A549 (cell line): ENCODE data around the gene DQX1. TPM values are rescaled to one million over a fixed set of nuclear protein-coding genes. Genes with fewer than 3 reads are reported as not detected.

Experiments
- ATAC-seq, 2 experiments: fragments of 200-7000 bp in 1 of 2; fragments of >200 bp in 1 of 2; cut with Nextera tagmentation in 1 of 2; cut with Tn5 transposase in 1 of 2; 3 replicates each; pipeline versions ENCODE4 v1.8.0 to v1.9.1; 2018 to 2020; ENCODE audit warnings: mild to moderate bottlenecking in 1 of 2, moderate library complexity in 1 of 2
- CTCF ChIA-PET: fragments of 300-600 bp; sonication (Branson Sonifier 250); formaldehyde crosslinking; extraction: SDS; loops from one replicate; lab custom pipeline; 2021; ENCODE audit warnings: antibody characterized with exemption, inconsistent platforms; lab: Yijun Ruan, JAX
- POLR2A ChIA-PET: fragments of 350-600 bp; formaldehyde crosslinking; extraction: SDS; loops from one replicate; lab custom pipeline; 2021; ENCODE audit warnings: antibody characterized with exemption, inconsistent platforms; lab: Yijun Ruan, JAX
- DNase-seq, 2 experiments: peaks; one replicate each; pipeline versions ENCODE4 v3.0.0 to v3.0.0-alpha.2; 2011 to 2016; ENCODE audit warnings: low read depth in 1 of 2, low spot score in 1 of 2
- FAIRE-seq: peaks from 2 replicates; lab custom pipeline; 2011; peaks lifted over from hg19 to GRCh38; lab: Jason Lieb, UNC
- H3K27ac ChIP-seq, 2 experiments: fragments of >200 bp; sonication (Bioruptor Twin); formaldehyde crosslinking; 3 replicates each; pipeline ENCODE4 v1.5.1; 2016 to 2017
- H3K4me1 ChIP-seq: fragments of >200 bp; sonication (Bioruptor Twin); formaldehyde crosslinking; 3 replicates; pipeline ENCODE4 v1.6.1; 2016
- H3K4me2 ChIP-seq: fragments of >200 bp; sonication (Bioruptor Twin); formaldehyde crosslinking; 3 replicates; pipeline ENCODE4 v1.6.1; 2016
- H3K4me3 ChIP-seq: fragments of >200 bp; sonication (Bioruptor Twin); formaldehyde crosslinking; 3 replicates; pipeline ENCODE4 v1.5.1; 2016
- H3K9me3 ChIP-seq: fragments of >200 bp; sonication (Bioruptor Twin); formaldehyde crosslinking; 3 replicates; pipeline ENCODE4 v1.6.1; 2016
- BCL3 ChIP-seq: fragments of >200 bp; sonication (Bioruptor Twin); formaldehyde crosslinking; IDR thresholded peaks from 3 replicates; pipeline ENCODE4 v1.6.1; 2016
- CEBPB ChIP-seq, 2 experiments: fragments of >200 bp in 1 of 2; sonication (Bioruptor Twin) in 1 of 2; formaldehyde crosslinking in 1 of 2; IDR thresholded peaks; 2 replicates each; pipeline ENCODE4 v1.6.1; 2012 to 2016
- CHD4 ChIP-seq: fragments of 200-600 bp; sonication (generic); IDR thresholded peaks from 2 replicates; pipeline ENCODE4 v1.6.1; 2016; ENCODE audit warnings: antibody characterized with exemption, mild to moderate bottlenecking, borderline replicate concordance
- E2F6 ChIP-seq: IDR thresholded peaks from 2 replicates; pipeline ENCODE4 v1.6.1; 2012; ENCODE audit warnings: low read depth, borderline replicate concordance
- EHF ChIP-seq: fragments of 250-450 bp; sonication (Bioruptor Pico); IDR thresholded peaks from 2 replicates; pipeline ENCODE4 v1.5.0; 2020; ENCODE audit warnings: mild to moderate bottlenecking
- FOSB ChIP-seq: fragments of 250-450 bp; sonication (Bioruptor Pico); IDR thresholded peaks from 2 replicates; pipeline ENCODE4 v1.5.0; 2020; ENCODE audit warnings: mild to moderate bottlenecking, moderate library complexity
- FOSL2 ChIP-seq, 2 experiments: fragments of 450-650 bp in 1 of 2; fragments of >200 bp in 1 of 2; sonication (Bioruptor Twin) in 1 of 2; formaldehyde crosslinking; IDR thresholded peaks; 2 replicates each; pipeline versions ENCODE4 v1.5.0 to v1.6.1; 2016 to 2020; ENCODE audit warnings: mild to moderate bottlenecking in 1 of 2, moderate library complexity in 1 of 2
- FOXS1 ChIP-seq: fragments of 250-450 bp; sonication (Bioruptor Pico); IDR thresholded peaks from 2 replicates; pipeline ENCODE4 v1.5.0; 2020; ENCODE audit warnings: mild to moderate bottlenecking, moderate library complexity
- GATA3 ChIP-seq: IDR thresholded peaks from 2 replicates; pipeline ENCODE4 v1.6.1; 2012; ENCODE audit warnings: borderline replicate concordance
- HOXB5 ChIP-seq: fragments of 250-450 bp; sonication (Bioruptor Pico); IDR thresholded peaks from 2 replicates; pipeline ENCODE4 v1.5.0; 2020; ENCODE audit warnings: mild to moderate bottlenecking, moderate library complexity
- MAFK ChIP-seq: fragments of 450-650 bp; IDR thresholded peaks from 2 replicates; pipeline ENCODE4 v1.6.1; 2014; ENCODE audit not compliant: partially characterized antibody
- MAZ ChIP-seq: fragments of 150-350 bp; IDR thresholded peaks from 2 replicates; pipeline ENCODE4 v1.6.1; 2014; ENCODE audit warnings: antibody characterized with exemption, low read depth, low read length, borderline replicate concordance
- NFE2L2 ChIP-seq: fragments of 150-350 bp; conservative IDR thresholded peaks from 2 replicates; pipeline ENCODE4 v1.6.1; 2014; ENCODE audit warnings: low read length
- NR3C1 ChIP-seq: fragments of >200 bp; sonication (Bioruptor Twin); formaldehyde crosslinking; IDR thresholded peaks from 3 replicates; pipeline ENCODE4 v1.6.1; 2017
- RCOR1 ChIP-seq: fragments of 150-350 bp; IDR thresholded peaks from 2 replicates; pipeline ENCODE4 v1.6.1; 2014; ENCODE audit warnings: antibody characterized with exemption, low read length, low read depth
- TFCP2L1 ChIP-seq: fragments of 250-450 bp; sonication (Bioruptor Pico); IDR thresholded peaks from 2 replicates; pipeline ENCODE4 v1.5.0; 2021; ENCODE audit warnings: mild to moderate bottlenecking
- ZFP36 ChIP-seq: fragments of 450-650 bp; IDR thresholded peaks from 2 replicates; pipeline ENCODE4 v1.6.1; 2014; ENCODE audit warnings: borderline replicate concordance; ENCODE audit not compliant: partially characterized antibody
- WGBS: methylation state at CpG from one replicate; pipeline ENCODE4 v1.1.6; 2017; ENCODE audit errors: missing lambda C conversion rate; 5-methylcytosine and 5-hydroxymethylcytosine counted together
- polyA plus RNA-seq, 4 experiments: library from polyadenylated mRNA; depleted of rRNA in 3 of 4; stranded (reverse); fragments of >200 nt; fragmentation: RNase III in 1 of 4; extraction: RNeasy Plus Mini Kit Qiagen cat#74134 plus additional on column Dnase treatment in 1 of 4; gene quantifications; 2 replicates in 3 of 4; 3 replicates in 1 of 4; pipeline ENCODE4 v1.2.3, GENCODE V29; 2011 to 2017
- TF ChIP-seq, protein P1 (sequence below): fragments of >200 bp; sonication (Bioruptor Twin); formaldehyde crosslinking; IDR thresholded peaks from 2 replicates; pipeline ENCODE4 v1.6.1; 2016
- TF ChIP-seq, protein P2 (sequence below): IDR thresholded peaks from 2 replicates; pipeline ENCODE4 v1.6.1; 2012
- TF ChIP-seq, protein P3 (sequence below): fragments of 450-650 bp; IDR thresholded peaks from 2 replicates; pipeline ENCODE4 v1.6.1; 2014; ENCODE audit warnings: antibody characterized with exemption
- TF ChIP-seq, protein P4 (sequence below): fragments of 250-450 bp; sonication (Bioruptor Pico); IDR thresholded peaks from 2 replicates; pipeline ENCODE4 v1.5.0; 2021; ENCODE audit warnings: mild to moderate bottlenecking, moderate library complexity, borderline replicate concordance

Gene DQX1
- polyA plus RNA-seq, 2 of the 4 experiments (the other 2 are of a cell fraction) = 0.15 to 0.39 TPM

GRCh38 chr2:74505448-74506246 is 20.4 kb downstream of the DQX1 start:
- TF ChIP-seq ZFP36 = no peak
- no peak for TF ChIP-seq FOXS1 (CRISPR knock-in tag)
- POLR2A ChIA-PET = interaction anchor here (0.8 to 1.8 kb wide), 2 partner anchors 23 to 24 kb away, joined by 3 to 6 read pairs; partner anchors contain the start of genes AUP1, CCDC142, HTRA2 and TTC31
- ATAC-seq (no peak), DNase-seq (no peak), FAIRE-seq (no peak)
- Histone ChIP-seq H3K4me1 (peaks cover 33% of the 10 kb centered on the region), H3K9me3 (no peaks in the 10 kb centered on the region), H3K4me2 (peak overlapping the region; percentile 94), H3K4me3 (peak overlapping the region; percentile 78; the same call in 2 of the 3 replicates), H3K27ac (peak overlapping the region in 1 of 2 experiments; percentile 95; a peak in 3 of 6 replicates)
- CTCF ChIA-PET = interaction anchor here (0.7 to 15.5 kb wide), 11 partner anchors 9 to 87 kb away, joined by 3 to 184 read pairs (median 5); partner anchors contain the start of genes AUP1, CCDC142, HTRA2 and TTC31
- WGBS = 90% methylated on average over 14 of the region's 14 CpGs

DNA sequence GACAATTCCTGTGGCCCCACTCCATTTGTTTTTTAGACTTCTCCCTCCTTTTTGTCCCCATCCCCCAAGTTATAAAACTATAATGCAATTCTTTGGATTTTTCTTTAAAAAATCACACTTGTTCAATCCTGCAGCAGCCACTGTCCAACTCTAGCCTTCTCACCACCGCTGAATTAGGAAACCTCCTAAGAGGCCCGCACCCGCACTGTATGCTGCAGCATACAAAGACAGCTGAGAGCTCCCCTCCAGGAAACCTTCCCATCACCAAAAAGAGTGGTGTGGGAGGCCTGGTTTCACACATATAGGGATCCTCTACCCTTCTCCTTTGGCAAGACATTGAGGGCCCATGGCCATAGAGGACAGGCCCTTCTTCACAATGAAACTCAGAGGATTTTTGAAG is 21.4 kb downstream of the DQX1 start:
- peaks cover 33% of the 10 kb centered on the region for H3K4me1 ChIP-seq
- POLR2A ChIA-PET = interaction anchor here (0.7 to 0.9 kb wide), 3 partner anchors 11 to 46 kb away, joined by 3 to 6 read pairs (median 3); partner anchors contain the start of genes HTRA2 and WBP1
- H3K27ac ChIP-seq = 0 out of 6 replicates have a peak overlapping the region, but pooled peaks of 1 of the 2 experiments have one; percentile 96
- H3K4me2 ChIP-seq = no peak overlapping the region; the same call in 2 of the 3 replicates
- FAIRE-seq = no peak
- no peak for DNase-seq
- no peak for ATAC-seq
- H3K4me3 ChIP-seq = no peak overlapping the region
- CTCF ChIA-PET = interaction anchor here (0.7 to 15.5 kb wide), 8 partner anchors 15 to 84 kb away, joined by 3 to 184 read pairs (median 5); partner anchors contain the start of genes AUP1, C2orf81, CCDC142 and HTRA2
- no peaks in the 10 kb centered on the region for H3K9me3 ChIP-seq
- 88% methylated on average over 3 of the region's 3 CpGs for WGBS
- no peak for TF ChIP-seq EHF (CRISPR knock-in tag)
- no peak for TF ChIP-seq MAFK
- no peak for TF ChIP-seq MAZ
- TF ChIP-seq NR3C1 = no peak
- TF ChIP-seq FOSB (CRISPR knock-in tag) = no peak
- TF ChIP-seq, protein P1, sequence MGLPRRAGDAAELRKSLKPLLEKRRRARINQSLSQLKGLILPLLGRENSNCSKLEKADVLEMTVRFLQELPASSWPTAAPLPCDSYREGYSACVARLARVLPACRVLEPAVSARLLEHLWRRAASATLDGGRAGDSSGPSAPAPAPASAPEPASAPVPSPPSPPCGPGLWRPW = no peak
- TF ChIP-seq, protein P2, sequence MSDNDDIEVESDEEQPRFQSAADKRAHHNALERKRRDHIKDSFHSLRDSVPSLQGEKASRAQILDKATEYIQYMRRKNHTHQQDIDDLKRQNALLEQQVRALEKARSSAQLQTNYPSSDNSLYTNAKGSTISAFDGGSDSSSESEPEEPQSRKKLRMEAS = no peak
- no peak for TF ChIP-seq BCL3
- no peak for TF ChIP-seq CEBPB (IDR thresholded peaks at IDR 0.05)
- TF ChIP-seq CHD4 = no peak
- TF ChIP-seq, protein P3, sequence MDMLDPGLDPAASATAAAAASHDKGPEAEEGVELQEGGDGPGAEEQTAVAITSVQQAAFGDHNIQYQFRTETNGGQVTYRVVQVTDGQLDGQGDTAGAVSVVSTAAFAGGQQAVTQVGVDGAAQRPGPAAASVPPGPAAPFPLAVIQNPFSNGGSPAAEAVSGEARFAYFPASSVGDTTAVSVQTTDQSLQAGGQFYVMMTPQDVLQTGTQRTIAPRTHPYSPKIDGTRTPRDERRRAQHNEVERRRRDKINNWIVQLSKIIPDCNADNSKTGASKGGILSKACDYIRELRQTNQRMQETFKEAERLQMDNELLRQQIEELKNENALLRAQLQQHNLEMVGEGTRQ = no peak

- ATAC-seq = no peak
- Histone ChIP-seq H3K9me3 (no peaks in the 10 kb centered on the region), H3K4me1 (peaks cover 33% of the 10 kb centered on the region), H3K4me3 (peak overlapping the region; percentile 54), H3K4me2 (peak overlapping the region; percentile 72), H3K27ac (peak overlapping the region; percentile 83 to 96)
- no peak for DNase-seq
- FAIRE-seq = no peak
- CTCF ChIA-PET = interaction anchor here (1.0 to 15.5 kb wide), 8 partner anchors 16 to 112 kb away, joined by 3 to 184 read pairs (median 4); partner anchors contain the start of genes AUP1, C2orf81, CCDC142 and HTRA2
- POLR2A ChIA-PET = interaction anchor here (0.7 to 1.8 kb wide), 5 partner anchors 11 to 46 kb away, joined by 3 to 11 read pairs (median 5); partner anchors contain the start of genes CCDC142, HTRA2, TTC31 and WBP1
- WGBS = 91% methylated on average over 45 of the region's 45 CpGs
- TF ChIP-seq, protein P2 = no peak
- TF ChIP-seq GATA3 (no peak), NFE2L2 (no peak), RCOR1 (no peak), HOXB5 (CRISPR knock-in tag) (0 out of 2 replicates have a peak, but pooled peaks have one; percentile 0), E2F6 (no peak), TFCP2L1 (CRISPR knock-in tag) (no peak), MAFK (no peak), FOSL2 (IDR thresholded peaks at IDR 0.05) (no peak), FOSL2 (CRISPR knock-in tag; IDR thresholded peaks at IDR 0.05) (no peak)
- TF ChIP-seq, protein P3 = no peak
- TF ChIP-seq, protein P4, sequence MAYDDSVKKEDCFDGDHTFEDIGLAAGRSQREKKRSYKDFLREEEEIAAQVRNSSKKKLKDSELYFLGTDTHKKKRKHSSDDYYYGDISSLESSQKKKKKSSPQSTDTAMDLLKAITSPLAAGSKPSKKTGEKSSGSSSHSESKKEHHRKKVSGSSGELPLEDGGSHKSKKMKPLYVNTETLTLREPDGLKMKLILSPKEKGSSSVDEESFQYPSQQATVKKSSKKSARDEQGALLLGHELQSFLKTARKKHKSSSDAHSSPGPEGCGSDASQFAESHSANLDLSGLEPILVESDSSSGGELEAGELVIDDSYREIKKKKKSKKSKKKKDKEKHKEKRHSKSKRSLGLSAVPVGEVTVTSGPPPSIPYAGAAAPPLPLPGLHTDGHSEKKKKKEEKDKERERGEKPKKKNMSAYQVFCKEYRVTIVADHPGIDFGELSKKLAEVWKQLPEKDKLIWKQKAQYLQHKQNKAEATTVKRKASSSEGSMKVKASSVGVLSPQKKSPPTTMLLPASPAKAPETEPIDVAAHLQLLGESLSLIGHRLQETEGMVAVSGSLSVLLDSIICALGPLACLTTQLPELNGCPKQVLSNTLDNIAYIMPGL (CRISPR knock-in tag) = no peak
Observed at GRCh38 chr2:74503506-74504475, 22.2 kb downstream of the DQX1 start.
